HL-60 (cell line): ENCODE data around the gene ZFP1.

ENCODE experiments used
- DNase-seq, 2 experiments: peaks; one replicate each; pipeline ENCODE4 v3.0.0-alpha.2; 2010 to 2020; ENCODE audit warnings: low read depth in 1 of 2, low spot score in 1 of 2
- H3K27ac ChIP-seq: fragments of 250-450 bp; sonication (Bioruptor Pico); replicated peaks from 2 replicates; pipeline ENCODE4 v1.5.1; 2020; ENCODE audit warnings: mild to moderate bottlenecking, moderate library complexity
- H3K27me3 ChIP-seq: fragments of 250-450 bp; sonication (Bioruptor Pico); 2 replicates; pipeline ENCODE4 v1.5.1; 2021; ENCODE audit warnings: mild to moderate bottlenecking, moderate library complexity; ENCODE audit not compliant: insufficient read depth, poor library complexity, severe bottlenecking
- H3K4me3 ChIP-seq: replicated peaks from 2 replicates; pipeline ENCODE4 v1.5.1; 2011; ENCODE audit warnings: mild to moderate bottlenecking, control low read depth, low read length; ENCODE audit not compliant: insufficient read depth
- GABPA ChIP-seq: IDR thresholded peaks from 2 replicates; pipeline ENCODE4 v1.6.1; 2012; ENCODE audit warnings: low read depth
- POLR2AphosphoS5 ChIP-seq: IDR thresholded peaks from 2 replicates; pipeline ENCODE4 v1.6.1; 2012; ENCODE audit warnings: low read depth
- SPI1 ChIP-seq: IDR thresholded peaks from 2 replicates; pipeline ENCODE4 v1.6.1; 2012; ENCODE audit warnings: low read depth, mild to moderate bottlenecking, borderline replicate concordance
- TF ChIP-seq, protein P1 (sequence below): IDR thresholded peaks from one replicate; pipeline ENCODE4 v1.5.1; 2011; ENCODE audit warnings: low read length, control low read depth, inconsistent platforms; ENCODE audit not compliant: insufficient read depth
- TF ChIP-seq, protein P2 (sequence below): IDR thresholded peaks from 2 replicates; pipeline ENCODE4 v1.6.1; 2012; ENCODE audit warnings: low read depth; ENCODE audit not compliant: insufficient replicate concordance

The ZFP1 gene

DNA sequence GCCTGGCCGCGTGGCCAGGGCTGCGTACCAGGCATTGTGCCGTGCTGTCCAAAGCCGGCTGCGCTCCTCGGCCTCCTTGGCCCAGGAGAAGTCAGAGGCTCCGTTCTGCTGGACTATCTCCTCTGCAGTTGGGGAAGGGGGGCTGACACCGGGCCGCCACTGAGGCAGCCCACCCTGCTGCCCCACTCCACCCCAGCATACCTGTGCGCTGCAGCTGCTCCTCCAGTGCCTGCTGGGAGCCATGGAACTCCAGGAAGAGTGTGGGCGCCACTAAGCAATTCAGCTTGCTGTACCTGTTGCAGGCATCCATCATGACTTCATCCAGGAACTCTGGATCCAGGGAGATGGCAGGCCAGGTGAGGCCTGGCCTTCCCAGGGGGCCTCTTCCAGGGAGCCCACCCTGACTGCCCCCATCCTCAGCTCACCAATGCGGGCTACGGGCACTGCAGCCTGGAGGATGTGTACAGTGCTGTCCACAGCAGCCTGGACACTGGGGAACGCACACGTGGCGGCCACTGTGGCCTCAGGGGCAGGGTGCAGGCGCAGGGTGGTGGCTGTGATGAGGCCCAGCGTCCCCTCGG, 34.7 kb upstream of the ZFP1 start:
- DNase-seq, result no peak
- TF ChIP-seq, protein P1, sequence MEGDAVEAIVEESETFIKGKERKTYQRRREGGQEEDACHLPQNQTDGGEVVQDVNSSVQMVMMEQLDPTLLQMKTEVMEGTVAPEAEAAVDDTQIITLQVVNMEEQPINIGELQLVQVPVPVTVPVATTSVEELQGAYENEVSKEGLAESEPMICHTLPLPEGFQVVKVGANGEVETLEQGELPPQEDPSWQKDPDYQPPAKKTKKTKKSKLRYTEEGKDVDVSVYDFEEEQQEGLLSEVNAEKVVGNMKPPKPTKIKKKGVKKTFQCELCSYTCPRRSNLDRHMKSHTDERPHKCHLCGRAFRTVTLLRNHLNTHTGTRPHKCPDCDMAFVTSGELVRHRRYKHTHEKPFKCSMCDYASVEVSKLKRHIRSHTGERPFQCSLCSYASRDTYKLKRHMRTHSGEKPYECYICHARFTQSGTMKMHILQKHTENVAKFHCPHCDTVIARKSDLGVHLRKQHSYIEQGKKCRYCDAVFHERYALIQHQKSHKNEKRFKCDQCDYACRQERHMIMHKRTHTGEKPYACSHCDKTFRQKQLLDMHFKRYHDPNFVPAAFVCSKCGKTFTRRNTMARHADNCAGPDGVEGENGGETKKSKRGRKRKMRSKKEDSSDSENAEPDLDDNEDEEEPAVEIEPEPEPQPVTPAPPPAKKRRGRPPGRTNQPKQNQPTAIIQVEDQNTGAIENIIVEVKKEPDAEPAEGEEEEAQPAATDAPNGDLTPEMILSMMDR, result no peak
- TF ChIP-seq GABPA (no peak), SPI1 (no peak), POLR2AphosphoS5 (no peak)
- TF ChIP-seq, protein P2, sequence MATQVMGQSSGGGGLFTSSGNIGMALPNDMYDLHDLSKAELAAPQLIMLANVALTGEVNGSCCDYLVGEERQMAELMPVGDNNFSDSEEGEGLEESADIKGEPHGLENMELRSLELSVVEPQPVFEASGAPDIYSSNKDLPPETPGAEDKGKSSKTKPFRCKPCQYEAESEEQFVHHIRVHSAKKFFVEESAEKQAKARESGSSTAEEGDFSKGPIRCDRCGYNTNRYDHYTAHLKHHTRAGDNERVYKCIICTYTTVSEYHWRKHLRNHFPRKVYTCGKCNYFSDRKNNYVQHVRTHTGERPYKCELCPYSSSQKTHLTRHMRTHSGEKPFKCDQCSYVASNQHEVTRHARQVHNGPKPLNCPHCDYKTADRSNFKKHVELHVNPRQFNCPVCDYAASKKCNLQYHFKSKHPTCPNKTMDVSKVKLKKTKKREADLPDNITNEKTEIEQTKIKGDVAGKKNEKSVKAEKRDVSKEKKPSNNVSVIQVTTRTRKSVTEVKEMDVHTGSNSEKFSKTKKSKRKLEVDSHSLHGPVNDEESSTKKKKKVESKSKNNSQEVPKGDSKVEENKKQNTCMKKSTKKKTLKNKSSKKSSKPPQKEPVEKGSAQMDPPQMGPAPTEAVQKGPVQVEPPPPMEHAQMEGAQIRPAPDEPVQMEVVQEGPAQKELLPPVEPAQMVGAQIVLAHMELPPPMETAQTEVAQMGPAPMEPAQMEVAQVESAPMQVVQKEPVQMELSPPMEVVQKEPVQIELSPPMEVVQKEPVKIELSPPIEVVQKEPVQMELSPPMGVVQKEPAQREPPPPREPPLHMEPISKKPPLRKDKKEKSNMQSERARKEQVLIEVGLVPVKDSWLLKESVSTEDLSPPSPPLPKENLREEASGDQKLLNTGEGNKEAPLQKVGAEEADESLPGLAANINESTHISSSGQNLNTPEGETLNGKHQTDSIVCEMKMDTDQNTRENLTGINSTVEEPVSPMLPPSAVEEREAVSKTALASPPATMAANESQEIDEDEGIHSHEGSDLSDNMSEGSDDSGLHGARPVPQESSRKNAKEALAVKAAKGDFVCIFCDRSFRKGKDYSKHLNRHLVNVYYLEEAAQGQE, result no peak
- no peaks in the 10 kb centered on the region for H3K27me3 ChIP-seq
- no peak overlapping the region for H3K27ac ChIP-seq
- H3K4me3 ChIP-seq, result no peak overlapping the region

DNA sequence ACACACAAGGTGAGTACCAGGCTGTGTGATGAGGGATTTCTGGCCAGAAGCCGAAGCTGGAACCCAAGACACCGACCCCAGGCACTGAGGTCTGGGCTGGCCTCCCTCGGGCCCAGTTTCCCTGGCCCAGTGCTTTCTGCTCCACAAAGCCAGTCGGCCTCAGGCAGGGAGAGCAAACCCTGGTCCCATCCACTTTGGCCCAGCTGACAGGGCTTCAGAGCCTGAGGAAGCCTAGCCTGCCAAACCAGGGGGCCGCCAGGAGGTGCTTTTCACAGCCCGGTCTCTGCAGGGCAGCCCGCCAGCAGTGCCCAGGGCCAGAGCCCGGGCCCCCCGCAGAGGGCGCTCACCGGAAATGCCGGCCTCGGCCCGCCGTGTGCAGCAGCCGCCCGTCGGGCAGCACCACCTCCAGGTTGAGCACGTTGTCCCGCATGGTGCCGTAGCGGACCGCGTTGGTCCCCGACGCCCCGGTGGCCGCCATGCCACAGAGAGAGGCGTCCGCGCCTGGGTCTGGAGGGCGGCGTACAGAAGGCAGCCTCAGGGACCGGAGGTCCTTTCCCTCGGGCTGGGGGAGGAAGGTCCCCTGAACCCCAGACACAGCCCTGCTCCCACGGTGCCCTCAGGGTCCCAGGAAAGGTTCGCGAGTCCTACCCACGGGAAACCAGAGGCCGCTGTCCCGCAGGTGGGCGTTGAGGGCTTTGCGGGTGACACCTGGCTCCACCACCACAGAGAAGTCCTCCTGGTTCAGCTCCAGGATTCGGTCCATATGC, 34.0 kb upstream of the ZFP1 start:
- TF ChIP-seq SPI1 (no peak), POLR2AphosphoS5 (no peak), GABPA (no peak)
- TF ChIP-seq, protein P2, result no peak
- TF ChIP-seq, protein P1, result no peak
- DNase-seq, result no peak
- no peak overlapping the region for H3K27ac ChIP-seq

DNA sequence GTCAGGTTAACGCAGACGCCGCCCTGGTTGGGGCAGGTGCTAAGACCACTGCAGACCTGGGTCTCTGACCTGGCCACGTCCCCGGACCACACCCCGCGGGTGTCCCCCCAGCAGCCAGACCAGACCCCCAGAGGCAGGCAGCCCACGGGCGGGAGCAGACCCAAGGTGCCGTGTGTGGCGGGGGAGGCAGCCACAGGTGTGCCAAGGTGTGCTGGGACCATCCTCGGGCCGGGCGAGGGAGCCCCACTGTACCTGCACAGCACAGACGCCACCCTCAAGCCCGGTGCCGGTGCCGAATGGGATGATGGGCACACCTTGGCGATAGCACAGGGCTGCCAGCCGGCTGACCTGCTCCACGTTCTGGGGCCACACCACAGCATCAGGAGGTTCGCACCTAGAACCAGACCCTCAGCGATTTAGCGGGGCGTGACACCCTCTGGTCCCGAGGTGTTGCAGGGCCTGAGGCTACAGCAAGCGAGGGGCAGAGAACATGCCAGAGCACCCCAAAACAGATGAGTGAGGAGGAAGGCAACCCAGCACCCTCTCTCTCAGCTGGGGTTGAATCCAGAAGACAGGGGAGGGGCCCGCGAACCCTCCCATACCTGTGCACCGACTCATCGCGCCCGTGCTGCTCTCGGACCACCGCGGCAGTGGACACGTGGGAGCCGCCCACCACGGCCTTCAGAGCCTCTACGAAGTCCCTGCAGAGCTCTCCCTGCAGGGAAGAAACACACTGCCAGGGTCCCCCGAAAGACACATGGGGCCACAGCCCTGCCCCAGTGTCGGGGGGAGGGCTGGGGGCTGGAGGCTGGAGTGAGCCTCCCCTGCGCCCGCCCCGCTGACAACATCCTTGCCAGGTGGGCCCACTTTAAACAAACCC, 33.1 kb upstream of the ZFP1 start:
- Histone ChIP-seq H3K4me3 (no peak overlapping the region), H3K27ac (no peak overlapping the region), H3K27me3 (no peaks in the 10 kb centered on the region)
- TF ChIP-seq POLR2AphosphoS5, result no peak
- TF ChIP-seq GABPA, result no peak
- TF ChIP-seq, protein P2, result no peak
- TF ChIP-seq, protein P1, result no peak
- TF ChIP-seq SPI1, result no peak
- no peak for DNase-seq

More for the DNA sequence above, 34.0 kb upstream of the ZFP1 start:
- Histone ChIP-seq H3K27me3 (no peaks in the 10 kb centered on the region), H3K4me3 (no peak overlapping the region)
